NCI-H2196 treated with DMSO at 0.1 percent for 48 hours (cell line): ENCODE results near the gene TROAP.
A peak's percentile ranks its signal among the peaks of the same experiment; 100 is the strongest.
"Not testable (repeated sequence)": the region's sequence is repeated elsewhere in the genome, so short reads cannot be mapped to it uniquely, and the experiment has no call there.

ENCODE experiments used
- DNase-seq: peaks from one replicate; lab custom pipeline; 2025; ENCODE audit not compliant: unreplicated experiment; lab: John Stamatoyannopoulos, UW

Gene TROAP

GRCh38 chr12:49327887-49328286 is 4.8 kb downstream of the TROAP start:
- no peak for DNase-seq

GRCh38 chr12:49328816-49329215 is 5.8 kb downstream of the TROAP start:
- DNase-seq: no peak

GRCh38 chr12:49330032-49330619 is 7.1 kb downstream of the TROAP start:
- no peak for DNase-seq

- no peak for DNase-seq
Observed at GRCh38 chr12:49330631-49331379, 7.8 kb downstream of the TROAP start.

- DNase-seq: no peak
Observed at GRCh38 chr12:49331380-49332222, 8.5 kb downstream of the TROAP start.

GRCh38 chr12:49332441-49332861 is 9.4 kb downstream of the TROAP start:
- no peak for DNase-seq

- DNase-seq: no peak
Observed at GRCh38 chr12:49332891-49333371, 9.9 kb downstream of the TROAP start.

- DNase-seq: not testable (repeated sequence)
Observed at GRCh38 chr12:49333778-49334177, 10.7 kb downstream of the TROAP start.

- no peak for DNase-seq
Observed at GRCh38 chr12:49334226-49334625, 11.2 kb downstream of the TROAP start.

GRCh38 chr12:49334681-49335080 is 11.6 kb downstream of the TROAP start:
- DNase-seq: no peak

- DNase-seq: no peak
Observed at GRCh38 chr12:49335118-49335954, 12.3 kb downstream of the TROAP start.

- DNase-seq: no peak
Observed at GRCh38 chr12:49335955-49336644, 13.0 kb downstream of the TROAP start.

GRCh38 chr12:49336645-49337584 is 13.9 kb downstream of the TROAP start, which contains the start of gene C1QL4:
Gene C1QL4, minus strand, starts transcription at chr12:49337188. Its CDS starts 711 bp downstream, at chr12:49336477.
- peak; percentile 42 for DNase-seq

- no peak for DNase-seq
Observed at GRCh38 chr12:49338830-49339463, 15.9 kb downstream of the TROAP start.

- no peak for DNase-seq
Observed at GRCh38 chr12:49339464-49339861, 16.4 kb downstream of the TROAP start.

GRCh38 chr12:49340095-49340870 is 17.2 kb downstream of the TROAP start:
- DNase-seq: no peak

GRCh38 chr12:49340971-49341776 is 18.1 kb downstream of the TROAP start:
- DNase-seq: no peak
